HL-60 (cell line): ENCODE data around the gene PGS1.

Experiments
- DNase-seq, 2 experiments: peaks; one replicate each; pipeline ENCODE4 v3.0.0-alpha.2; 2010 to 2020; ENCODE audit warnings: low read depth in 1 of 2, low spot score in 1 of 2
- H3K27ac ChIP-seq: fragments of 250-450 bp; sonication (Bioruptor Pico); replicated peaks from 2 replicates; pipeline ENCODE4 v1.5.1; 2020; ENCODE audit warnings: mild to moderate bottlenecking, moderate library complexity
- H3K27me3 ChIP-seq: fragments of 250-450 bp; sonication (Bioruptor Pico); 2 replicates; pipeline ENCODE4 v1.5.1; 2021; ENCODE audit warnings: mild to moderate bottlenecking, moderate library complexity; ENCODE audit not compliant: insufficient read depth, poor library complexity, severe bottlenecking
- H3K4me3 ChIP-seq: replicated peaks from 2 replicates; pipeline ENCODE4 v1.5.1; 2011; ENCODE audit warnings: mild to moderate bottlenecking, control low read depth, low read length; ENCODE audit not compliant: insufficient read depth
- CTCF ChIP-seq: IDR thresholded peaks from one replicate; pipeline ENCODE4 v1.5.1; 2011; ENCODE audit warnings: low read length, control low read depth, inconsistent platforms; ENCODE audit not compliant: insufficient read depth
- GABPA ChIP-seq: IDR thresholded peaks from 2 replicates; pipeline ENCODE4 v1.6.1; 2012; ENCODE audit warnings: low read depth
- POLR2AphosphoS5 ChIP-seq: IDR thresholded peaks from 2 replicates; pipeline ENCODE4 v1.6.1; 2012; ENCODE audit warnings: low read depth
- REST ChIP-seq: IDR thresholded peaks from 2 replicates; pipeline ENCODE4 v1.6.1; 2012; ENCODE audit warnings: low read depth; ENCODE audit not compliant: insufficient replicate concordance
- SPI1 ChIP-seq: IDR thresholded peaks from 2 replicates; pipeline ENCODE4 v1.6.1; 2012; ENCODE audit warnings: low read depth, mild to moderate bottlenecking, borderline replicate concordance

Gene PGS1

GRCh38 chr17:78472035-78472905 is 93.8 kb downstream of the PGS1 start:
- Histone ChIP-seq H3K27me3 (no peaks in the 10 kb centered on the region), H3K4me3 (no peak overlapping the region), H3K27ac (no peak overlapping the region)
- DNase-seq, result no peak
- TF ChIP-seq REST, result no peak
- no peak for TF ChIP-seq CTCF
- no peak for TF ChIP-seq SPI1
- no peak for TF ChIP-seq GABPA
- no peak for TF ChIP-seq POLR2AphosphoS5

GRCh38 chr17:78473951-78474613 is 95.6 kb downstream of the PGS1 start:
- TF ChIP-seq GABPA (no peak), SPI1 (no peak), REST (no peak), CTCF (no peak), POLR2AphosphoS5 (no peak)
- no peak overlapping the region for H3K27ac ChIP-seq
- no peaks in the 10 kb centered on the region for H3K27me3 ChIP-seq
- no peak overlapping the region for H3K4me3 ChIP-seq
- no peak for DNase-seq
